Hypothalamus (tissue), 51 donors: Measurements from ENCODE around the gene DDX1.

ENCODE experiments used
- DNase-seq, 51 donors: peaks; one replicate each; lab custom pipeline; 2025; lab: John Stamatoyannopoulos, UW

Gene DDX1

GRCh38 chr2:15561574-15562344 lies 29.9 kb upstream of the DDX1 start:
- DNase-seq, result peak in 24 of 51 donors; percentile 2 to 88 (median 24)

GRCh38 chr2:15562354-15563031 lies 29.2 kb upstream of the DDX1 start:
- DNase-seq, result no peak

- no peak for DNase-seq
Observed at GRCh38 chr2:15563227-15564100, 28.2 kb upstream of the DDX1 start.

- DNase-seq, result no peak
Observed at GRCh38 chr2:15565392-15565791, 26.3 kb upstream of the DDX1 start.

GRCh38 chr2:15565994-15566671 lies 25.5 kb upstream of the DDX1 start:
- no peak for DNase-seq

- no peak for DNase-seq
Observed at GRCh38 chr2:15566912-15567311, 24.8 kb upstream of the DDX1 start.

GRCh38 chr2:15568874-15569273 lies 22.8 kb upstream of the DDX1 start:
- no peak for DNase-seq

GRCh38 chr2:15570104-15570503 lies 21.6 kb upstream of the DDX1 start:
- DNase-seq, result no peak

GRCh38 chr2:15571729-15572128 lies 19.9 kb upstream of the DDX1 start:
- no peak for DNase-seq

- peak in 48 of 51 donors; percentile 3 to 88 (median 58) for DNase-seq
Observed at GRCh38 chr2:15577071-15577735, 14.5 kb upstream of the DDX1 start.

- DNase-seq, result no peak
Observed at GRCh38 chr2:15579641-15580040, 12.0 kb upstream of the DDX1 start.

- DNase-seq, result no peak
Observed at GRCh38 chr2:15580451-15580850, 11.2 kb upstream of the DDX1 start.

GRCh38 chr2:15582710-15583357 lies 8.8 kb upstream of the DDX1 start:
- no peak for DNase-seq

GRCh38 chr2:15583826-15584225 lies 7.8 kb upstream of the DDX1 start:
- DNase-seq, result no peak

GRCh38 chr2:15584316-15584715 lies 7.4 kb upstream of the DDX1 start:
- no peak for DNase-seq

GRCh38 chr2:15584767-15585469 lies 6.8 kb upstream of the DDX1 start:
- DNase-seq, result no peak

GRCh38 chr2:15588329-15588919 lies 3.2 kb upstream of the DDX1 start:
- DNase-seq, result peak in 36 of 51 donors; percentile 1 to 60 (median 16)

- DNase-seq, result no peak
Observed at GRCh38 chr2:15591373-15591691, 336 bp upstream of the DDX1 start.

- no peak for DNase-seq
Observed at GRCh38 chr2:15593327-15593705, 1.6 kb downstream of the DDX1 start.
